ENCODE results near the gene GTF3C5. TPM values are rescaled to one million over a fixed set of nuclear protein-coding genes. Genes with fewer than 3 reads are reported as not detected.
"Not testable (repeated sequence)": the region's sequence is repeated elsewhere in the genome, so short reads cannot be mapped to it uniquely, and the experiment has no call there.

Gene GTF3C5
- total RNA-seq, 1 experiment from 2014 or later, result 101 TPM

GRCh38 chr9:133080786-133081779, 50.3 kb downstream of the GTF3C5 start:
- in situ Hi-C loops (cut with HindIII; ENCODE audit: low sequenced_read_pairs); DNase-seq (ENCODE audit: low spot score): not testable (repeated sequence)

GRCh38 chr9:133081957-133082644, 51.3 kb downstream of the GTF3C5 start:
- in situ Hi-C loops (cut with HindIII; ENCODE audit: low sequenced_read_pairs); DNase-seq (ENCODE audit: low spot score): not testable (repeated sequence)

- DNase-seq (ENCODE audit: low spot score); in situ Hi-C loops (cut with HindIII; ENCODE audit: low sequenced_read_pairs): not testable (repeated sequence)
Observed at GRCh38 chr9:133083688-133084087, 52.9 kb downstream of the GTF3C5 start.

GRCh38 chr9:133086212-133086860, 55.5 kb downstream of the GTF3C5 start:
- DNase-seq (ENCODE audit: low spot score); in situ Hi-C loops (cut with HindIII; ENCODE audit: low sequenced_read_pairs): not testable (repeated sequence)

GRCh38 chr9:133086894-133087293, 56.1 kb downstream of the GTF3C5 start:
- in situ Hi-C loops (cut with HindIII; ENCODE audit: low sequenced_read_pairs), result no loop called here
- DNase-seq (ENCODE audit: low spot score), result no peak

GRCh38 chr9:133087429-133088145, 56.8 kb downstream of the GTF3C5 start:
- no peak for DNase-seq (ENCODE audit: low spot score)
- in situ Hi-C loops (cut with HindIII; ENCODE audit: low sequenced_read_pairs), result no loop called here

- no peak for DNase-seq (ENCODE audit: low spot score)
- in situ Hi-C loops (cut with HindIII; ENCODE audit: low sequenced_read_pairs), result no loop called here
Observed at GRCh38 chr9:133088146-133088750, 57.5 kb downstream of the GTF3C5 start.

- in situ Hi-C loops (cut with HindIII; ENCODE audit: low sequenced_read_pairs), result no loop called here
- no peak for DNase-seq (ENCODE audit: low spot score)
Observed at GRCh38 chr9:133088756-133089155, 58.0 kb downstream of the GTF3C5 start.

GRCh38 chr9:133089271-133089671, 58.5 kb downstream of the GTF3C5 start:
- in situ Hi-C loops (cut with HindIII; ENCODE audit: low sequenced_read_pairs), result no loop called here
- peak; percentile 96 for DNase-seq (ENCODE audit: low spot score)

GRCh38 chr9:133090187-133090586, 59.4 kb downstream of the GTF3C5 start:
- in situ Hi-C loops (cut with HindIII; ENCODE audit: low sequenced_read_pairs), result no loop called here
- DNase-seq (ENCODE audit: low spot score), result no peak

- in situ Hi-C loops (cut with HindIII; ENCODE audit: low sequenced_read_pairs), result no loop called here
- no peak for DNase-seq (ENCODE audit: low spot score)
Observed at GRCh38 chr9:133090752-133091385, 60.1 kb downstream of the GTF3C5 start.

- in situ Hi-C loops (cut with HindIII; ENCODE audit: low sequenced_read_pairs); DNase-seq (ENCODE audit: low spot score): not testable (repeated sequence)
Observed at GRCh38 chr9:133094351-133094750, 63.6 kb downstream of the GTF3C5 start.

GRCh38 chr9:133094842-133095393, 64.1 kb downstream of the GTF3C5 start:
- DNase-seq (ENCODE audit: low spot score), result no peak
- in situ Hi-C loops (cut with HindIII; ENCODE audit: low sequenced_read_pairs), result no loop called here

- no peak for DNase-seq (ENCODE audit: low spot score)
- in situ Hi-C loops (cut with HindIII; ENCODE audit: low sequenced_read_pairs), result no loop called here
Observed at GRCh38 chr9:133098104-133098754, 67.4 kb downstream of the GTF3C5 start.

GRCh38 chr9:133098871-133099270, 68.1 kb downstream of the GTF3C5 start:
- in situ Hi-C loops (cut with HindIII; ENCODE audit: low sequenced_read_pairs), result no loop called here
- peak; percentile 87 for DNase-seq (ENCODE audit: low spot score)

- no peak for DNase-seq (ENCODE audit: low spot score)
- in situ Hi-C loops (cut with HindIII; ENCODE audit: low sequenced_read_pairs), result no loop called here
Observed at GRCh38 chr9:133099726-133100505, 69.1 kb downstream of the GTF3C5 start.
